ENCODE measurements around the gene HIGD1A. TPM values are rescaled to one million over a fixed set of nuclear protein-coding genes. Genes with fewer than 3 reads are reported as not detected.

HIGD1A gene
- total and polyA plus RNA-seq, 2 of the 8 experiments (the other 6 are each of a cell fraction or from before 2014, with no cell fraction given), result 67.3 to 95.4 TPM

GRCh38 chr3:42814246-42814645, 10.0 kb upstream of the HIGD1A start:
- Histone ChIP-seq H2BK120ac (replicated peaks; ENCODE audit: low read depth, low read length) (no peak overlapping the region), H2BK20ac (ENCODE audit: low read length) (no peak overlapping the region), H3K9me3 (ENCODE audit: insufficient read depth in 2 of 2, low read depth in 1 of 2, low read length in 1 of 2) (no peaks in the 10 kb centered on the region), H2BK15ac (ENCODE audit: low read length) (no peak overlapping the region), H3K18ac (ENCODE audit: extremely low read depth, low read length) (no peak overlapping the region), H2BK12ac (ENCODE audit: low read depth, low read length) (no peak overlapping the region), H3K14ac (ENCODE audit: insufficient read length) (no peak overlapping the region), H3K56ac (replicated peaks; ENCODE audit: insufficient read length, low read depth, low read length) (no peak overlapping the region), H3K23me2 (ENCODE audit: low read depth, low read length) (no peaks in the 10 kb centered on the region), H2AFZ (ENCODE audit: low read length) (no peak overlapping the region), H3K23ac (ENCODE audit: insufficient read length) (no peak overlapping the region), H3K4me1 (replicated peaks in 1 of 4; ENCODE audit: control insufficient read depth in 3 of 4, insufficient read depth in 4 of 4, low read length in 3 of 4) (no peaks in the 10 kb centered on the region; a peak in 1 of 7 replicates), H3K36me3 (ENCODE audit: control insufficient read depth in 2 of 4, insufficient read depth in 4 of 4, low read length in 3 of 4) (no peaks in the 10 kb centered on the region; a peak in 1 of 8 replicates), H3K4me3 (ENCODE audit: extremely low read depth in 1 of 4, insufficient read depth in 2 of 4, low read depth in 3 of 4, low read length in 4 of 4) (no peak overlapping the region), H2AK5ac (ENCODE audit: low read depth, low read length) (no peak overlapping the region), H4K20me1 (replicated peaks in 1 of 2; ENCODE audit: control insufficient read depth in 1 of 2, insufficient read depth in 2 of 2, low read length in 2 of 2) (no peaks in the 10 kb centered on the region), H4K5ac (ENCODE audit: insufficient read length, low read depth, low read length) (no peak overlapping the region), H3K4ac (replicated peaks; ENCODE audit: insufficient read length, low read depth, low read length) (no peak overlapping the region), H2BK5ac (ENCODE audit: low read depth, low read length) (no peak overlapping the region), H3K27ac (ENCODE audit: low read depth, low read length) (no peak overlapping the region), H3K4me2 (ENCODE audit: insufficient read depth in 1 of 2, low read depth in 2 of 2, low read length in 2 of 2) (no peak overlapping the region), H3K79me2 (ENCODE audit: control insufficient read depth in 1 of 2, insufficient read depth in 2 of 2, low read length in 2 of 2) (no peaks in the 10 kb centered on the region), H3K9ac (replicated peaks in 1 of 4; ENCODE audit: extremely low read depth in 1 of 4, low read depth in 3 of 4, low read length in 3 of 4) (no peak overlapping the region), H4K8ac (ENCODE audit: extremely low read depth, insufficient read depth, low read length) (no peak overlapping the region), H3K79me1 (ENCODE audit: low read depth, low read length) (no peaks in the 10 kb centered on the region), H4K91ac (replicated peaks; ENCODE audit: insufficient read length, low read length) (no peak overlapping the region), H3K27me3 (replicated peaks in 1 of 4; ENCODE audit: control insufficient read depth in 3 of 4, extremely low read depth in 1 of 4, insufficient read depth in 3 of 4, low read length in 3 of 4) (no peaks in the 10 kb centered on the region; a peak in 1 of 7 replicates)
- ChIA-PET CTCF (ENCODE audit: partially characterized antibody) (interaction anchor here (1.1 to 1.7 kb wide), 2 partner anchors 16 to 35 kb away, joined by 3 to 4 read pairs; no protein-coding TSS in a partner anchor), POLR2A (ENCODE audit: partially characterized antibody) (interaction anchor here (2.0 kb wide), 1 partner anchor 11 kb away, joined by 4 read pairs; no protein-coding TSS in a partner anchor)
- WGBS, 2 experiments (ENCODE audit: extremely low coverage in 1 of 2, insufficient coverage in 1 of 2, insufficient read length in 1 of 2, insufficient replicate concordance in 2 of 2, low coverage in 1 of 2, low lambda C conversion rate in 2 of 2, missing lambda C conversion rate in 1 of 2), result 87% methylated on average over 5 of the region's 5 CpGs; no CpG with 5 or more reads in 1 of the 2 experiments
- no peak for FAIRE-seq
- TF ChIP-seq KDM4A (IDR thresholded peaks at IDR 0.05; ENCODE audit: low read depth, low read length, severe bottlenecking) (no peak), MAFK (IDR thresholded peaks at IDR 0.05; ENCODE audit: low read depth, low read length) (no peak), TAF1 (IDR thresholded peaks at IDR 0.05; ENCODE audit: low read depth, low read length) (no peak), RNF2 (IDR thresholded peaks at IDR 0.05; ENCODE audit: borderline replicate concordance, low read depth, low read length, missing control alignments, poor library complexity, severe bottlenecking) (no peak), SP2 (IDR thresholded peaks at IDR 0.05; ENCODE audit: low read length) (no peak), GTF2F1 (IDR thresholded peaks at IDR 0.05; ENCODE audit: borderline replicate concordance, low read depth, low read length) (no peak), EP300 (IDR thresholded peaks at IDR 0.05; ENCODE audit: borderline replicate concordance in 1 of 2, low read depth in 2 of 2, low read length in 2 of 2) (no peak), SP1 (IDR thresholded peaks at IDR 0.05; ENCODE audit: low read depth, low read length) (no peak), MAX (IDR thresholded peaks at IDR 0.05) (no peak), ASH2L (IDR thresholded peaks at IDR 0.05; ENCODE audit: low read length) (no peak), GABPA (IDR thresholded peaks at IDR 0.05; ENCODE audit: borderline replicate concordance, insufficient read depth, low read length) (no peak), TEAD4 (IDR thresholded peaks at IDR 0.05; ENCODE audit: low read depth, low read length) (no peak)
- no peak for DNase-seq (ENCODE audit: low read depth in 1 of 2, low spot score in 2 of 2)

Measured in H1 (cell line).